ENCODE data around the gene PSMF1.
A peak's percentile ranks its signal among the peaks of the same experiment; 100 is the strongest.

DNA sequence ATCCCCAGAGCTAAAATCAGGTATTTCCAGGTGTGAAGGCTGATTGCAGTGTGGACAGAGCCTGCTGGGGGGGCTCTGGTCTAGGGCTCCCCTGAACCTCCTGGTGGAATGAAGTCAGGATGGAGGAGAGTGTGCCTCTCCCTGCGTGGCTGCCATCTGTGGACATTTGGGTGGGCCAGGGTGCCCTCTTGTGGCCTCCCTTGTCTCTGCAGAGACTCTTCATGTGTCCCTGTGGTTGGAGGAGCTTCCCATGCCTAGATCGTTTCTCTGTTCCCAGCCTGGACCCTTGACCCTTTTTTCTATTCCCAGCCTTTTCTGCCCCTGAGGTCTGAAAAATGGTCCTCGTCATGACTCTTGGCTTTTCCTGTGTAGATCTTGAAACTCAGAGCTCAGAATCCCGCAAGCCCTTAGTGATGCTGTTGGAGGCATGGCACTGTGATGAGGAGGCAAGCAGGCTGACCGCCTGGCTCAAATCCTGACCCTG is 9.9 kb upstream of the PSMF1 start:
- TF ChIP-seq, protein P1, sequence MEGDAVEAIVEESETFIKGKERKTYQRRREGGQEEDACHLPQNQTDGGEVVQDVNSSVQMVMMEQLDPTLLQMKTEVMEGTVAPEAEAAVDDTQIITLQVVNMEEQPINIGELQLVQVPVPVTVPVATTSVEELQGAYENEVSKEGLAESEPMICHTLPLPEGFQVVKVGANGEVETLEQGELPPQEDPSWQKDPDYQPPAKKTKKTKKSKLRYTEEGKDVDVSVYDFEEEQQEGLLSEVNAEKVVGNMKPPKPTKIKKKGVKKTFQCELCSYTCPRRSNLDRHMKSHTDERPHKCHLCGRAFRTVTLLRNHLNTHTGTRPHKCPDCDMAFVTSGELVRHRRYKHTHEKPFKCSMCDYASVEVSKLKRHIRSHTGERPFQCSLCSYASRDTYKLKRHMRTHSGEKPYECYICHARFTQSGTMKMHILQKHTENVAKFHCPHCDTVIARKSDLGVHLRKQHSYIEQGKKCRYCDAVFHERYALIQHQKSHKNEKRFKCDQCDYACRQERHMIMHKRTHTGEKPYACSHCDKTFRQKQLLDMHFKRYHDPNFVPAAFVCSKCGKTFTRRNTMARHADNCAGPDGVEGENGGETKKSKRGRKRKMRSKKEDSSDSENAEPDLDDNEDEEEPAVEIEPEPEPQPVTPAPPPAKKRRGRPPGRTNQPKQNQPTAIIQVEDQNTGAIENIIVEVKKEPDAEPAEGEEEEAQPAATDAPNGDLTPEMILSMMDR (IDR thresholded peaks at IDR 0.05): peak; percentile 49 to 73 (median 60)
- no peak for TF ChIP-seq EP300 (IDR thresholded peaks at IDR 0.05)
- TF ChIP-seq POLR2A (IDR thresholded peaks at IDR 0.05; ENCODE audit: low read depth): no peak
- no peak for TF ChIP-seq POLR2AphosphoS5 (IDR thresholded peaks at IDR 0.05)
